Right lobe of liver (tissue), 4 donors: ENCODE measurements around the gene OSBPL9.

Experiments used
- POLR2A ChIP-seq: fragments of 450-650 bp; IDR thresholded peaks from one replicate; pipeline ENCODE4 v1.6.1; 2017; ENCODE audit warnings: antibody characterized with exemption, mild to moderate bottlenecking
- TF ChIP-seq, protein P1 (sequence below), 4 donors: fragments of 200-600 bp in 3 of 4; fragments of 450-650 bp in 1 of 4; IDR thresholded peaks; one replicate each; pipeline versions ENCODE4 v1.5.1 to v1.8.0; 2016 to 2022; ENCODE audit warnings: antibody characterized with exemption in 4 of 4, mild to moderate bottlenecking in 2 of 4
- donor health status: DM: no; HTN: no; CAD: no.
- donor health status: DM: no; HTN: no; CAD: no.
- donor health status: DM: no; HTN: yes; CAD: no.

DNA sequence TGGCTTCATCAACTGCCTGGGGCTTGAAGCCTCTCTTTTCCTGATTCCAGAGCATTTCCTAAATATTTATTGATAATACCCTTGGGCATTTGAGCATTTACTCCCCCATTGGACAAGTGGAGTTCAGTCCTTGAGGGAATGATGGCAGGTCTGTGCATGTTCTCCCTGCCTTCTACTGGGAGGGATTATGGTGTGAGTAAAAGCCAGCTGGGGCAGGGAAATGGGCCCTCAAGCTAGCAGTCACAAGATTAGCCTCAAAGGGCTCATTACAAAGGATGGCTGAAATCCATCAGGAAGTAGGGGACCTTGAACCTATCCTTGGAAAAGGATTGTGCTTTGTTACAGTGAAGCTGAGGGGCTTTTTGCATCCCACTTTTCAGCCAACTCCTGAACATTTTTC lies 24.2 kb upstream of the OSBPL9 start:
- TF ChIP-seq, protein P1, sequence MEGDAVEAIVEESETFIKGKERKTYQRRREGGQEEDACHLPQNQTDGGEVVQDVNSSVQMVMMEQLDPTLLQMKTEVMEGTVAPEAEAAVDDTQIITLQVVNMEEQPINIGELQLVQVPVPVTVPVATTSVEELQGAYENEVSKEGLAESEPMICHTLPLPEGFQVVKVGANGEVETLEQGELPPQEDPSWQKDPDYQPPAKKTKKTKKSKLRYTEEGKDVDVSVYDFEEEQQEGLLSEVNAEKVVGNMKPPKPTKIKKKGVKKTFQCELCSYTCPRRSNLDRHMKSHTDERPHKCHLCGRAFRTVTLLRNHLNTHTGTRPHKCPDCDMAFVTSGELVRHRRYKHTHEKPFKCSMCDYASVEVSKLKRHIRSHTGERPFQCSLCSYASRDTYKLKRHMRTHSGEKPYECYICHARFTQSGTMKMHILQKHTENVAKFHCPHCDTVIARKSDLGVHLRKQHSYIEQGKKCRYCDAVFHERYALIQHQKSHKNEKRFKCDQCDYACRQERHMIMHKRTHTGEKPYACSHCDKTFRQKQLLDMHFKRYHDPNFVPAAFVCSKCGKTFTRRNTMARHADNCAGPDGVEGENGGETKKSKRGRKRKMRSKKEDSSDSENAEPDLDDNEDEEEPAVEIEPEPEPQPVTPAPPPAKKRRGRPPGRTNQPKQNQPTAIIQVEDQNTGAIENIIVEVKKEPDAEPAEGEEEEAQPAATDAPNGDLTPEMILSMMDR (IDR thresholded peaks at IDR 0.05) = no peak
- TF ChIP-seq POLR2A = no peak
